IPS-18c (cell line): ENCODE measurements around the gene FXR2.
A peak's percentile ranks its signal among the peaks of the same experiment; 100 is the strongest.
"Not testable (repeated sequence)": the region's sequence is repeated elsewhere in the genome, so short reads cannot be mapped to it uniquely, and the experiment has no call there.

Source experiments
- H3K4me3 ChIP-seq: 2 replicates; pipeline ENCODE4 v1.7.0; 2013; ENCODE audit warnings: low read depth, mild to moderate bottlenecking, low read length, moderate library complexity; ENCODE audit not compliant: insufficient read depth
- H3K9me3 ChIP-seq: one replicate; pipeline ENCODE4 v1.6.1; 2013; ENCODE audit warnings: mild to moderate bottlenecking, low read length, moderate library complexity; ENCODE audit not compliant: control insufficient read depth, insufficient read depth

The FXR2 gene

GRCh38 chr17:7632492-7632894, 17.8 kb upstream of the FXR2 start:
- H3K4me3 ChIP-seq, result no peak overlapping the region
- H3K9me3 ChIP-seq, result no peaks in the 10 kb centered on the region

GRCh38 chr17:7631398-7632380, 17.0 kb upstream of the FXR2 start:
- Histone ChIP-seq H3K9me3 (no peaks in the 10 kb centered on the region), H3K4me3 (no peak overlapping the region)

DNA sequence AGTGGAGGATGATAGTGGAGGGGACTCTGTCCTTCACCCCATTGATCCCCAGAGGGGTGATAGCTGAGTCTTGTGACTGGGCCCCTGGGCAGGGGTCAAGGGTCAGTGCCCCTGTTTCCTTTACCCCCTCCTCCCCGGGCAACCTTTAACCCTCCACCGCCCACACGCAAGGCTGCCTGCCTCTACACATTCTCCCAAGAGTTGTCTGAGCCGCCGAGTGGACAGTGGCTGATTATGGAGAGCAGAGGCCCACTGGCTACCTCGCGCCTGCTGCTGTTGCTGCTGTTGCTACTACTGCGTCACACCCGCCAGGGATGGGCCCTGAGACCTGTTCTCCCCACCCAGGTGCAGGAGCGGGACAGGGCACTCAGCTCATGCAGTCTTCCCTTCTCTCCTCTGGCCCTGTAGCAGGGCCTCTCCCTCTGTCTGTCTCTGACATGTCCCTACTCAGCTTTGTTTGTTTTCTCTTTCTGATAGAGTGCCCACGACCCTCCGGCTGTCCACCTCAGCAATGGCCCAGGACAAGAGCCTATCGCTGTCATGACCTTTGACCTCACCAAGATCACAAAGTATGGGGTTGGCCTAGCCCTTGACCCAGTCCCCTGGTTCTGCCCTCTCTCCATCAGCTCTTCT, 15.4 kb upstream of the FXR2 start, which contains the start of gene SHBG:
Gene SHBG (plus strand): TSS at position 197 of the 633 bp plus-strand sequence. CDS start 38 bp downstream, at position 235.
- H3K9me3 ChIP-seq, result no peaks in the 10 kb centered on the region
- no peak within 1 kb of the TSS; the same call in 1 of the 2 replicates for H3K4me3 ChIP-seq

- Histone ChIP-seq H3K4me3 (peak within 1 kb of the TSS; percentile 94), H3K9me3 (no peaks in the 10 kb centered on the region)
Observed at GRCh38 chr17:7627250-7628121, 12.8 kb upstream of the FXR2 start, which contains the start of gene SAT2. Gene SAT2, minus strand, starts transcription at chr17:7627821. Its CDS starts 186 bp downstream, at chr17:7627635.

DNA sequence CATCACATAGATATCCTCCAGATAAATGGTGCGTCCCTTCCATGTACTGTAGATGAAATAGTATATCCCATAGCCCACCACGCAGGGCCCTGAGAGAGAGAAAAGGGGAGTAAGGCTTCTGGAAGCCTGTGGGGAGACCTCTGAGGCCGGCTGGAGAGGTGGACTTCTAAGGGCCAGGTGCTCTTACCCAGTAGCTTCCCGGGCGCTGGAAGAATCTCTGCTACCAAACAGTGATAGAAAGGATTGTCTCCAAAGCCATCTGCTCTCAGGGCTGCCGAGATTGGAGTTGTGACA, 12.2 kb upstream of the FXR2 start:
- Histone ChIP-seq H3K9me3 (no peaks in the 10 kb centered on the region), H3K4me3 (peak overlapping the region; percentile 94)

GRCh38 chr17:7626307-7626706, 11.6 kb upstream of the FXR2 start:
- Histone ChIP-seq H3K4me3 (peak overlapping the region; percentile 94), H3K9me3 (no peaks in the 10 kb centered on the region)

DNA sequence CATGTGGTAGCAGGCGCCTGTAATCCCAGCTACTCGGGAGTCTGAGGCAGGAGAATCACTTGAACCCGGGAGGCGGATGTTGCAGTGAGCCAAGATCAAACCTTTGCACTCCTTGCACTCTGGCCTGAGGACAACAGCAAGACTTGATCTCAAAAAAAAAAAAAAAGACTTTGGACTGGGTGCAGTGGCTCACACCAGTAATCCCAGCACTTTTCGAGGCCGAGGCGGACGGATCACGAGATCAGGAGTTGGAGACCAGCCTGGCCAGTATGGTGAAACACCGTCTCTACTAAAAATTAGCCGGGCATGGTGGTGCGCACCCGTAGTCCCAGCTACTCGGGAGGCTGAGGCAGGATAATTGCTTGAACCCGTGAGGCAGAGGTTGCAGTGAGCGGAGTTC, 11.1 kb upstream of the FXR2 start:
- H3K9me3 ChIP-seq, H3K4me3 ChIP-seq: not testable (repeated sequence)

DNA sequence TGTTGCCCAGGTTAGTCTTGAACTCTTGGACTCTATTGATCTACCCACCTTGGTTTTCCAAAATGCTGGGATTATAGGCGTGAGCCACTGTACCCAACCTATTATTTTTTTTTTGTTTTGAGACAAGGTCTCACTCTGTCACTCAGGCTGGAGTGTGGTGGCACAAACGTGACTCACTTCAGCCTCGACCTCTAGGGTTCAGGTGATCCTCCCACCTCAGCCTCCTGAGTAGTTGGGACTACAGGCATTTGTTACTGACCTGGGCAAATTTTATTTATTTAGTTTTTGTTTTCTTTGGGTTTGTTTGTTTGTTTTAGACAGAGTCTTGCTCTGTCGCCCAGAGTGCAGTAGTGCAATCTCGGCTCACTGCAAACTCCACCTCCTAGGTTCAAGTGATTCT, 9.0 kb upstream of the FXR2 start:
- Histone ChIP-seq H3K4me3 (no peak overlapping the region), H3K9me3 (no peaks in the 10 kb centered on the region)

DNA sequence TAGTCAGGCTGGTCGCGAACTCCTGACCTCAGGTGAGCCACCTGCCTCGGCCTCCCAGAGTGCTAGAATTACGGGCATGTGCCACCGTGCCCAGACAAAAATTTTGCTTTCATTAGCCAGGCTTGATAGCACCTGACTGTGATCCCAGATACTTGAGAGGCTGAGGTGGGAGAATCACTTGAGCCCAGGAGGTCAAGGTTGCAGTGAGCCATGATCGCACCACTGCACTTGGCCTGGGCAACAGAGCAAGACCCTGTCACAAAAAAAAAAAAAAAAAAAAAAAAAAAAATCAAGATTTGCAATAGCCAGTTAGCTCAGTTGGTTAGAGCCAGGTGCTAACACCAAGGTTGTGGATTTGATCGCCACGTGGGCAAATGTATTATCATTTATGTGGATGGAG, 6.1 kb upstream of the FXR2 start:
- Histone ChIP-seq H3K9me3 (no peaks in the 10 kb centered on the region), H3K4me3 (no peak overlapping the region)

DNA sequence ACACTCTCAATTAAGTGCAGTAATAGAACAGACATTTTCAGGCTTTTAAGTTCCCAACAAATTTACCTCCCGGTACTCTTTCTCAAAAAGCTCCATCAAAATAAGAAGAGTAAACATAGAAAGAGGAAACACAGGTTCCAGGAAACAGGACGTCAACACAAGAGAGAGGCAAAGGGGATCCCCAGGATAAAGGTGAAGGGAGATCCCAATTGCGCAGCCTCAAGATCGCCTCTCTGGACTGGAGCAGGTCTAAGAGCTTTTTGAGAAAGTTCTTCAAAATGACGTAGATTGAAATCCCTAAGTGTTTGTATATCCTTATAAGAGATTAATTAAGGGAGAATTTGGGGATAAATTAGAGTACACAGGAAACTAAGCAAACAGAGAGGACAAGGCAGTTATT, 3.9 kb upstream of the FXR2 start:
- no peaks in the 10 kb centered on the region for H3K9me3 ChIP-seq

DNA sequence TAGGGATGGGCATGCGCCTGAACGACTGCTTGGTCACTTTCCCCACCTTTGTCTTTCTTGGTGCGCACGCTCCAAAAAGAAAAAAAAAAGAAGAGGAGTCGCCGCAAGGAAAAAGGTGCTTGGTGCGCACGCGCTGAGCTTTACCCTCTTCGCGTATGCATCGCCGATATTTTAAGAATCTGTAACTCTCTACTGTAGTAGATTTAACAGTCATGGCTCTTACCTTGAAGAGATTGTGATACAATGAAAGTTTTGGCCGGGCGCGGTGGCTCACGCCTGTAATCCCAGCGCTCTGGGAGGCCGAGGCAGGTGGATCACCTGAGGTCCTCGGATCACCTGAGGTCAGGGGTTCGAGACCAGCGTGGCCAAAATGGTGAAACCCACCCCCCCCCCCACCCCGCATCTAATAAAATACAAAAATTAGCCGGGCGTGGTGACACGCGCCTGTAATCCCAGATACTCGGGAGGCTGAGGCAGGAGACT, 609 bp upstream of the FXR2 start:
- H3K4me3 ChIP-seq, result peak overlapping the region; percentile 2; the same call in 1 of the 2 replicates
- H3K9me3 ChIP-seq, result no peaks in the 10 kb centered on the region

More for the DNA sequence above, 3.9 kb upstream of the FXR2 start:
- H3K4me3 ChIP-seq, result no peak overlapping the region

DNA sequence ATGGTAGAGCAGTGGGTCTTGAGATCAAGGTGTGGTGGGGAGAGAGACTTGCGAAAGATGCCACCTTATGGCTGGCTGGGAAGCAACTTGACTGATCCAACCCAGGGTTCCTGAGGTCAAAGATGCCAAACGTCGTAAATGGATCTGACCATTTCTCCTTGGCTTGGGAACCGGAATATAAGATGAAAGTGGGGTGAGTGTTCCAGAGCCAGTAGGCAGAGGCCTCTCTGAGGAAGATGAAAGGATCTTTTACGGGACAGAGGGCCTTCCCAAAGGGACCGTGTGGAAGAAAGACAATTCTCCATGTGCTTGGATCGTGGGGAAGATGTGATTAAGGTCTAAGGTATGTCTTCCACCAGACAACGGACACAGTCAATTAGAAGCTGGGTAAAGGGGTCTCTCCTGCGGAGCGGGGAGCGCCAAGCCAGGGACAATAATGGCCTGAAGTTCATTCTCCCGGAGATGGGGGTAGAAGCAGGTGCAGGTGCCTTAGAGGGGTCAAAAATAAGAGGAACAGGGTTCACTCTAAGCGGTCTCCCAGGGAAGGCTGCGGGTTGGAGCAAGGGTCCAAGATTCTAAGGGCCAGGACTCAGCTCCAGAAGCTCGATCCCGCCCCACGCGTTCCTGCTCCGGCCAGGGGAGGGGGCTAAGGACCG, 800 bp downstream of the FXR2 start:
- Histone ChIP-seq H3K9me3 (no peaks in the 10 kb centered on the region), H3K4me3 (peak overlapping the region; percentile 87)

DNA sequence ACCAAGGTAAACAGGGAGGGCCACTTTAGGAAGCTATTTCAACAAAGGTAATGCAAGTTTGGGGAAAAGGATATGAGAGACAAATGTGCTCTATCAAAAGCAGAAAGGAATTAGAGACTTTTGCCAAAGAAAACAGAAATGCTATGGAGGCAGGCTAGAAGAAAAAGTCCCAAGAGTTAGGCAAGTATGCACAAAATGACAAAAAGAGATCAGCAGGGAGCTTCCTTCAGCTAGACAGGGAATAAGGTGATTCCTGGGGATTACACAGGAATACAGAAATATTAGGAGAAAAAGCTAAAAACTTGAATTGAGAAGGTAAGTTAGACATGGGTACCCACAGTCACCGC, 2.4 kb downstream of the FXR2 start:
- Histone ChIP-seq H3K9me3 (no peaks in the 10 kb centered on the region), H3K4me3 (no peak overlapping the region)

DNA sequence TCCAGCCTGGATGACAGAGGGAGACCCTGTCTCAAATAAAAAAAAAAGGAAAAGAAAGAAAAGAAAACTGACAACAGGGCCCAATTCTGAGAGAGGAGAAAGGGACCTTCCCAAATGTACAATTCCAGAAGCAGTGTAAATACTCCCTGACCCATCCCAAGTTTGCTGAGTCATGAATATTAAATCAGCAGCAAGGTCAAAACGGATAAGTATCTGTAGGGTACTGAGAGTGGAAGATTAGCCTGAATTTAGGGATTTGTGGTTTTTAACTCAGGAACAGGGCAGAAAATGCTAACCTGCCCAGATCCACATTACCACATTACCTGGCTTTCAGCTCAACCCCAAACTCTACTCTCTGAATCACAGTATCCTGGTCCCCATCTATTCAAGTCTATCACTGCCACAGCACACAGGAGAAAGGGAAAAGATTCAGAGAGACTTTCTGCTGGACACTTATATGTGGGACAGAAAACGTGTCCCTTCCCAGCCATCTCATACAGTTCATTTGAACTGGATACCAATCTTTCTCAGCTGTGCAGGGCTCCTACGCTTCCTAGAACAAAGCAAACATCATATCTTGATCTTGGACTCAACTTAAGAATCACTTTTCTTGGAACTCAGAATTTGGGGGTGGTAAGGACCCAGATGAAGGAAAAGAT, 2.9 kb downstream of the FXR2 start:
- Histone ChIP-seq H3K9me3 (no peaks in the 10 kb centered on the region), H3K4me3 (no peak overlapping the region; the same call in 1 of the 2 replicates)

- Histone ChIP-seq H3K9me3 (no peaks in the 10 kb centered on the region), H3K4me3 (no peak overlapping the region)
Observed at GRCh38 chr17:7610641-7611040, 4.1 kb downstream of the FXR2 start.

DNA sequence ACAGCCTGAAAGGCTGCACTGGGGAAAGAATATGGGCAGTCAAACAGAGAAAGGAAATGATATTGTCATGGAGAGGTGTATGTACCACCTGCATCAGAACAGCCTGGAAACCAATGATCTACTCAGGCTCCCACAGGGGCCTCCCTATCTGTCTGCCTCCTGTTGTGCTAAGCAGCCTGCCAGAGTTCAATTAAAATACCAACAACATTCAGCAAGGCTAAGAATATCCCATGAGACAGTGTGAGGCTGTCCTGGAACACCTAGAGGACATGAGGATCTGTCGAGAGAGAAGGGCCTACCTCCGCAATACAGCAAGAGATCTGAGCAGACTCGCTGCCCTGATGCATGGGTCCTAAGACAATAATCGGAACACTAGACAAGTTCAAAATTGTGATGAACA, 8.4 kb downstream of the FXR2 start:
- Histone ChIP-seq H3K4me3 (no peak overlapping the region), H3K9me3 (no peaks in the 10 kb centered on the region)
